Ovary (tissue), 9 donors: ENCODE results near the gene ARHGAP12. TPM values are rescaled to one million over a fixed set of nuclear protein-coding genes. Genes with fewer than 3 reads are reported as not detected.

ENCODE experiments used
- DNase-seq, 5 donors: peaks; one replicate each; pipeline ENCODE4 v3.0.0-alpha.2; 2019 to 2020
- H3K27ac ChIP-seq, 2 donors: fragments of 200-600 bp; one replicate each; pipeline versions ENCODE4 v1.5.1 to v1.8.0; 2019 to 2022
- H3K27me3 ChIP-seq: fragments of 200-600 bp; one replicate; pipeline ENCODE4 v1.8.0; 2022
- H3K36me3 ChIP-seq: fragments of 200-600 bp; sonication (generic); one replicate; pipeline ENCODE4 v1.5.1; 2019
- H3K4me1 ChIP-seq: one replicate; pipeline ENCODE4 v1.8.1; 2013; ENCODE audit warnings: mild to moderate bottlenecking, moderate library complexity; ENCODE audit not compliant: insufficient read depth
- H3K4me3 ChIP-seq: fragments of 200-600 bp; sonication (generic); one replicate; pipeline ENCODE4 v1.5.1; 2017
- H3K9me3 ChIP-seq, 2 donors: fragments of 200-600 bp in 1 of 2; sonication (generic) in 1 of 2; one replicate each; pipeline versions ENCODE4 v1.5.1 to v1.8.1; 2013 to 2019; ENCODE audit warnings: mild to moderate bottlenecking in 1 of 2, moderate library complexity in 1 of 2
- CTCF ChIP-seq, 3 donors: fragments of 450-650 bp in 2 of 3; fragments of 200-600 bp in 1 of 3; IDR thresholded peaks; one replicate each; pipeline versions ENCODE4 v1.5.1 to v1.8.0; 2016 to 2022; ENCODE audit warnings: antibody characterized with exemption in 3 of 3, mild to moderate bottlenecking in 1 of 3
- EP300 ChIP-seq: sonication (generic); formaldehyde crosslinking; IDR thresholded peaks from one replicate; pipeline ENCODE4 v1.6.1; 2017; ENCODE audit warnings: antibody characterized with exemption
- POLR2A ChIP-seq: fragments of 450-650 bp; IDR thresholded peaks from one replicate; pipeline ENCODE4 v1.6.1; 2017; ENCODE audit warnings: antibody characterized with exemption, mild to moderate bottlenecking, moderate library complexity
- WGBS, 3 donors: extraction: QIAGEN DNeasy Blood & Tissue Kit in 1 of 3; methylation state at CpG; one replicate each; pipeline versions ENCODE4 v1.1.5 to v1.1.7; 2013 to 2017; 5-methylcytosine and 5-hydroxymethylcytosine counted together
- intact Hi-C, 4 donors: fragments of 100-400 bp; cut with DNase I; formaldehyde crosslinking; loops; one replicate each; pipeline versions ENCODE4 v1.11.0 to v1.15.1; 2022 to 2023
- polyA plus RNA-seq, 2 donors: library from polyadenylated mRNA; stranded (reverse); fragments of 200-250 nt in 1 of 2; fragments of 350-450 nt in 1 of 2; fragmentation: Illumina TruSeq in 1 of 2; extraction: RNeasy Lipid Tissue Mini Kit (QIAGEN cat#74804) in 1 of 2; gene quantifications; one replicate each; pipeline ENCODE4 v1.2.3, GENCODE V29; 2013 to 2014
- total RNA-seq, 7 donors: library from RNA; depleted of rRNA in 2 of 7; stranded (reverse); fragments of >200 nt in 2 of 7; fragmentation: NEBNext Ultra II Directional in 3 of 7; extraction: Animal tissue kit (Norgen Biotek cat#: 25700) in 3 of 7; gene quantifications; one replicate each; pipeline versions ENCODE4 v1.1.0 to v1.2.4, GENCODE V29; 2016 to 2023
- donor health status: DM: no; HTN: no; CAD: no; lungs with moderate emphysema.
- donor health status: DM: no; HTN: no; CAD: no.
- donor health status: Bipolar disorder and iron deficiency.
- donor health status: DM: yes; HTN: yes; CAD: no.
- donor health status: DM: no; HTN: no; CAD: no.
- donor health status: DM: yes; HTN: yes; CAD: no.

ARHGAP12 gene
- total and polyA plus RNA-seq, 9 donors: 13.9 to 60.6 (median 32.0) TPM

- Histone ChIP-seq H3K36me3 (no peaks in the 10 kb centered on the region), H3K9me3 (no peaks in the 10 kb centered on the region), H3K27ac (no peak overlapping the region), H3K4me1 (peaks cover 2% of the 10 kb centered on the region), H3K27me3 (no peaks in the 10 kb centered on the region), H3K4me3 (no peak overlapping the region)
- TF ChIP-seq CTCF (IDR thresholded peaks at IDR 0.05) (no peak), POLR2A (no peak), EP300 (no peak)
- WGBS, 3 donors: 51 to 60% (median 59%) methylated on average over 4 of the region's 4 CpGs
- no peak for DNase-seq
- intact Hi-C loops: loop anchor here in 2 of 4 donors (10.0 kb wide), 1 partner anchor 75 kb away; no protein-coding TSS in a partner anchor
Measured at GRCh38 chr10:31939797-31940708, 11.4 kb upstream of the ARHGAP12 start.

- peaks cover 2% of the 10 kb centered on the region for H3K4me1 ChIP-seq
- no peaks in the 10 kb centered on the region for H3K36me3 ChIP-seq
- H3K9me3 ChIP-seq: no peaks in the 10 kb centered on the region
- WGBS, 3 donors: 81 to 91% (median 90%) methylated on average over 9 of the region's 9 CpGs
- no peak for TF ChIP-seq CTCF (IDR thresholded peaks at IDR 0.05)
- no peak overlapping the region for H3K27ac ChIP-seq
- no peaks in the 10 kb centered on the region for H3K27me3 ChIP-seq
- intact Hi-C loops: no loop called here
- H3K4me3 ChIP-seq: no peak overlapping the region
- DNase-seq: no peak
Measured at GRCh38 chr10:31937371-31937770, 8.7 kb upstream of the ARHGAP12 start.

DNA sequence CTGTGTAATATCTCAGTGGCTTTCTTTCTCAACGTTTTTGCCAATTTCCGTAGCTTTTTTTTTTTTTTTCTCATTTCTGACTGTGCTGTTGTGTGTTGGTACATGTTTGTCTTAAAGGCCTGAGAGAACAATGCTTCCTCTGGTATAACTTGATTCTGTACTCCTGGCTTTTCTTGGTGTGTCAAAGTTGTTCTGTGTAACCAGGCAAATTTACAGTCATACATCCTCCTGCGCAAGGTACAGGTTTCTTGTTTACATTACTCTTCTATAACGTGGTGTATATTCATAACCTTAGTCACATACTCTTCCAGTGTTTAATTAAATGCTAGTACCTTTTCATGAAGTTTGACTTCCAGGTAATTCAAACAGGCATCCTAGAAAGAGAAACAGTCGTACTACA lies 8.3 kb upstream of the ARHGAP12 start:
- Histone ChIP-seq H3K36me3 (no peaks in the 10 kb centered on the region), H3K27ac (no peak overlapping the region), H3K27me3 (no peaks in the 10 kb centered on the region), H3K9me3 (no peaks in the 10 kb centered on the region), H3K4me1 (peaks cover 2% of the 10 kb centered on the region), H3K4me3 (no peak overlapping the region)
- whole genome bisulfite sequencing, 3 donors: 56 to 64% (median 61%) methylated on average over 5 of the region's 5 CpGs
- no peak for TF ChIP-seq POLR2A
- intact Hi-C loops: no loop called here
- no peak for DNase-seq

DNA sequence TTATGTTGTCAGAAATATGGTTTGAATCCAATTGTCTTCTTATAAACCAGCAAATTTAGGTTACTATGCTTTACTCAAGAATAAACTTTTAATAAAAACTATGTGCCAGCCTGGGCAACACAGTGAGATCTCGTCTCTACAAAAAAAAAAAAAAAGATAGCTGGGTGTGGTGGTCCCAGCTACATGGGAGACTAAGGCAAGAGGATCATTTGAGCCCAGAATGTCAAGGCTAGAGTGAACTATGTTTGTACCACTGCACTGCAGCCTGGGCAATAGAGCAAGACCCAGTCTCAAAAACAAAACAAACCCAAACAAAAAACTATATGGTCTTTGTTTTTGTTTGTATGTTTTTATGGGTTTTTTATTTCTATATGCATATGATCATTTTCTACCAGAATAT lies 7.5 kb upstream of the ARHGAP12 start:
- Histone ChIP-seq H3K27me3 (no peaks in the 10 kb centered on the region), H3K36me3 (no peaks in the 10 kb centered on the region), H3K9me3 (no peaks in the 10 kb centered on the region), H3K27ac (no peak overlapping the region), H3K4me3 (no peak overlapping the region), H3K4me1 (peaks cover 2% of the 10 kb centered on the region)
- DNase-seq: no peak
- intact Hi-C loops: no loop called here
- WGBS, 3 donors: 80 to 97% (median 83%) methylated on average over 1 of the region's 1 CpG
- TF ChIP-seq EP300: no peak
- TF ChIP-seq POLR2A: no peak
- TF ChIP-seq CTCF (IDR thresholded peaks at IDR 0.05): no peak

DNA sequence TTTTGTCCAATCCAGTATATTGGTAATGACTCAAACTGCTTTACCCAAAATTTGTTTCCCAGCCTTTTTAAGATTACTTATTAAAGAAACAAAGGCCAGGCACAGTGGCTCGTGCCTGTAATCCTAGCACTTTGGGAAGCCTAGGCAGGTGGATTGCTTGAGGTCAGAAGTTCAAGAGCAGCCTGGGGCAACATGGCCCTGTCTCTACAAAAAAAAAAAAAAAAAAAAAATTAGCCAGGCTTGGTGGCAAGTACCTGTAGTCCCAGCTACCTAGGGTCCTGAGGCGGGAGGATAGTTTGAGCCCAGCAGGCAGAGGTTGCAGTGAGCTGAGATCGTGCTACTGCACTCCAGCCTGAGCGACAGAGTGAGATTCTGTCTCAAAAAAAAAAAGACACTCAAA lies 7.0 kb upstream of the ARHGAP12 start:
- Histone ChIP-seq H3K27me3 (no peaks in the 10 kb centered on the region), H3K27ac (no peak overlapping the region), H3K4me3 (no peak overlapping the region), H3K36me3 (no peaks in the 10 kb centered on the region), H3K4me1 (no peaks in the 10 kb centered on the region), H3K9me3 (no peaks in the 10 kb centered on the region)
- intact Hi-C loops: loop anchor here in 1 of 4 donors (1.0 kb wide), 1 partner anchor 12 kb away; no protein-coding TSS in a partner anchor
- no peak for DNase-seq
- WGBS, 3 donors: 91 to 97% (median 94%) methylated on average over 4 of the region's 4 CpGs
- TF ChIP-seq POLR2A (no peak), EP300 (no peak), CTCF (IDR thresholded peaks at IDR 0.05) (no peak)
